ENCODE data around the gene PACS2. TPM values are rescaled to one million over a fixed set of nuclear protein-coding genes. Genes with fewer than 3 reads are reported as not detected.

PACS2 gene
- total and polyA plus RNA-seq, 2 donors (not counting 1 experiment from before 2014, with no cell fraction given): 65.6 to 70.7 TPM

DNA sequence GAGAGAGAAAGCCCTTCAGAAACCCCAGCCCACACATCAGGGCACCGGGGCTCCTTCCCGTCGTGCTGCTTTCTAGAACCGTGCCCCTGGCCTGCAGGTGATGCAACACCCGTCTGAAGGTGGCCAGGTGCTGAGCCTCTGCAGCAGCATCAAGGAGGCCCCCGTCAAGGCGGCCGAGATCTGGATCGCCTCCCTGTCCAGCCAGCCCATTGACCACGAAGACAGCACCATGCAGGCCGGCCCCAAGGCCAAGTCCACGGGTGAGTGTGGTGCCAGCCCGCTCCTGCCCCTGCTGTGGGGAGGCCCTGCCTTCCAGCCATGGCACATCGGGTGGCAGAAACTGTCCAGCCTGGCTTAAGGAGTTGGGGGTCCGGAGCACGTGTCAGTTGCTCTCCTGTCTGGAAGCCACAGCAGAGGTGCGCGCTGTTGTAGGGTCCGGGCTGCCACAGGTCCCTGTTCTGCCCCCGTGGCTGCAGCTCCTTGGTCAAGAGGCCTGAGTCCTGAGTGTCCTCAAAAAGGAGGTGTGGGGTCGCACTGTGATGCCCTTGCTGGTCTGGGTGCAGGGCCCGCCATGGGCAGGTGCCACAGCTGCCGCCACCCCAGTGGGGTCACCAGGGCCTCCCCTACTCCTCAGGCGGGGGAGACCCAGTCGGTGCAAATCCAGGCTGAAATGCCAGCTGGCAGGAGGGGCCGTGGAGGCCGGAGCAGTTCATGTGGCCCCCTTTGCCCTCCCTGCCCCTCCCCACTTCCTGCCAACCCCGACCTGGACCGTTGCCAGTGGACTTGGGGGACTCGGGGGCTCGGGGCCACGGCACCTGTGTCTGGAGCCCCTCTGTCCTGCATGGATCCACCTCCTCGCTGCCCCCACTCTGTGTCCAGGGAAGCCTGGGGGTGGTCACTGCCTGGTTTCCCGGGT is 52.8 kb downstream of the PACS2 start:
- peaks cover 0 to 3% (median 0%) of the 10 kb centered on the region in 3 donors for H3K9me3 ChIP-seq (ENCODE audit: control extremely low read depth in 1 of 3, control insufficient read depth in 2 of 3, insufficient read depth in 1 of 3, low read length in 2 of 3)
- no peak for TF ChIP-seq EZH2 (IDR thresholded peaks at IDR 0.05; ENCODE audit: borderline replicate concordance, insufficient read depth, low read depth, low read length, poor library complexity, severe bottlenecking)
- TF ChIP-seq, protein P1, sequence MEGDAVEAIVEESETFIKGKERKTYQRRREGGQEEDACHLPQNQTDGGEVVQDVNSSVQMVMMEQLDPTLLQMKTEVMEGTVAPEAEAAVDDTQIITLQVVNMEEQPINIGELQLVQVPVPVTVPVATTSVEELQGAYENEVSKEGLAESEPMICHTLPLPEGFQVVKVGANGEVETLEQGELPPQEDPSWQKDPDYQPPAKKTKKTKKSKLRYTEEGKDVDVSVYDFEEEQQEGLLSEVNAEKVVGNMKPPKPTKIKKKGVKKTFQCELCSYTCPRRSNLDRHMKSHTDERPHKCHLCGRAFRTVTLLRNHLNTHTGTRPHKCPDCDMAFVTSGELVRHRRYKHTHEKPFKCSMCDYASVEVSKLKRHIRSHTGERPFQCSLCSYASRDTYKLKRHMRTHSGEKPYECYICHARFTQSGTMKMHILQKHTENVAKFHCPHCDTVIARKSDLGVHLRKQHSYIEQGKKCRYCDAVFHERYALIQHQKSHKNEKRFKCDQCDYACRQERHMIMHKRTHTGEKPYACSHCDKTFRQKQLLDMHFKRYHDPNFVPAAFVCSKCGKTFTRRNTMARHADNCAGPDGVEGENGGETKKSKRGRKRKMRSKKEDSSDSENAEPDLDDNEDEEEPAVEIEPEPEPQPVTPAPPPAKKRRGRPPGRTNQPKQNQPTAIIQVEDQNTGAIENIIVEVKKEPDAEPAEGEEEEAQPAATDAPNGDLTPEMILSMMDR (IDR thresholded peaks at IDR 0.05): no peak
- ATAC-seq (ENCODE audit: low read depth): no peak
- Mint-ChIP-seq H3K4me1 (peaks cover 17% of the 10 kb centered on the region), H3K27ac (no peak overlapping the region), H3K27me3 (no peaks in the 10 kb centered on the region), H3K9me3 (ENCODE audit: insufficient read depth) (no peaks in the 10 kb centered on the region), H3K4me3 (no peak overlapping the region)
- no peak for DNase-seq
- CTCF ChIA-PET: no interaction called here
- no peak overlapping the region for H3K9ac ChIP-seq (ENCODE audit: low read length)
- no peaks in the 10 kb centered on the region for H3K79me2 ChIP-seq (ENCODE audit: control insufficient read depth, insufficient read depth, low read length)
- H3K36me3 ChIP-seq (replicated peaks in 1 of 2; ENCODE audit: control extremely low read depth in 1 of 2, control insufficient read depth in 1 of 2, extremely low read depth in 1 of 2, insufficient read depth in 2 of 2, low read length in 1 of 2): peaks cover 0 to 4% of the 10 kb centered on the region in 2 experiments
- H3K4me2 ChIP-seq (replicated peaks; ENCODE audit: low read depth, low read length, poor library complexity, severe bottlenecking): no peak overlapping the region
- peaks cover 4% of the 10 kb centered on the region for H4K20me1 ChIP-seq (ENCODE audit: control insufficient read depth, insufficient read depth, low read length, poor library complexity, severe bottlenecking)
- intact Hi-C loops (cut with micrococcal nuclease): no loop called here
- POLR2A ChIA-PET: no interaction called here
- H3K27ac ChIP-seq (ENCODE audit: low read length in 2 of 2): no peak overlapping the region
- no peaks in the 10 kb centered on the region for H3K27me3 ChIP-seq (replicated peaks in 1 of 4; ENCODE audit: control extremely low read depth in 1 of 4, control insufficient read depth in 3 of 4, insufficient read depth in 4 of 4, low read length in 3 of 4)
- H2AFZ ChIP-seq (ENCODE audit: insufficient read depth, low read depth, low read length, poor library complexity, severe bottlenecking): no peak overlapping the region
- no peak overlapping the region for H3K4me3 ChIP-seq (ENCODE audit: control extremely low read depth in 1 of 5, extremely low read depth in 1 of 5, insufficient read depth in 1 of 5, low read depth in 2 of 5, low read length in 4 of 5)
- peaks cover 7 to 14% of the 10 kb centered on the region in 2 donors for H3K4me1 ChIP-seq (ENCODE audit: control insufficient read depth in 2 of 2, insufficient read depth in 2 of 2, low read length in 2 of 2)
- WGBS (ENCODE audit: insufficient coverage): 94% methylated on average over 34 of the region's 34 CpGs

DNA sequence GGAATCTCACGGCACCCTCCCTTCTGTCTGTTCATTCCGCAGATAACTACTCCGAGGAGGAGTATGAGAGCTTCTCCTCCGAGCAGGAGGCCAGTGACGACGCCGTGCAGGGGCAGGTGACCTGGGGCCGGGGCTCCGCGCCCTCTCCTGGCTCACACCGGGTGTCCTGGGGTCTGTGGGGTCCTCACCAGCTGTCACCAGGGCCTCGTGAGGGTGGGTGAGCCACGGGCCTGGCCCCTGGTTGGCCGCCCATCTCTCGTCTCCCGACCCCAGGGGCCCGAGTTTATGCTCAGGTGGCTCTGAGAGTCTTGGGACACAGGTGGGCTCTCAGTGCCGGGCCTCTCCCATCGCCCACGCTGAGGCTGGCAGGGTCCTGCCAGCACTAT is 53.5 kb downstream of the PACS2 start:
- no peak overlapping the region for H2AFZ ChIP-seq (ENCODE audit: insufficient read depth, low read depth, low read length, poor library complexity, severe bottlenecking)
- no peak overlapping the region for H3K9ac ChIP-seq (ENCODE audit: low read length)
- DNase-seq: no peak
- H3K79me2 ChIP-seq (ENCODE audit: control insufficient read depth, insufficient read depth, low read length): no peaks in the 10 kb centered on the region
- H3K4me3 ChIP-seq (ENCODE audit: control extremely low read depth in 1 of 5, extremely low read depth in 1 of 5, insufficient read depth in 1 of 5, low read depth in 2 of 5, low read length in 4 of 5): no peak overlapping the region
- ChIA-PET CTCF (no interaction called here), POLR2A (no interaction called here)
- Mint-ChIP-seq H3K4me3 (no peak overlapping the region), H3K4me1 (peaks cover 15% of the 10 kb centered on the region), H3K9me3 (ENCODE audit: insufficient read depth) (no peaks in the 10 kb centered on the region), H3K27ac (no peak overlapping the region), H3K27me3 (no peaks in the 10 kb centered on the region)
- intact Hi-C loops (cut with micrococcal nuclease): no loop called here
- H3K4me1 ChIP-seq (ENCODE audit: control insufficient read depth in 2 of 2, insufficient read depth in 2 of 2, low read length in 2 of 2): peaks cover 7 to 14% of the 10 kb centered on the region in 2 donors
- no peak for ATAC-seq (ENCODE audit: low read depth)
- no peak for TF ChIP-seq EZH2 (IDR thresholded peaks at IDR 0.05; ENCODE audit: borderline replicate concordance, insufficient read depth, low read depth, low read length, poor library complexity, severe bottlenecking)
- TF ChIP-seq, protein P1 (IDR thresholded peaks at IDR 0.05): no peak
- H3K9me3 ChIP-seq (ENCODE audit: control extremely low read depth in 1 of 3, control insufficient read depth in 2 of 3, insufficient read depth in 1 of 3, low read length in 2 of 3): peaks cover 0 to 3% (median 0%) of the 10 kb centered on the region in 3 donors
- 96% methylated on average over 20 of the region's 20 CpGs for WGBS (ENCODE audit: insufficient coverage)
- no peaks in the 10 kb centered on the region for H3K27me3 ChIP-seq (replicated peaks in 1 of 4; ENCODE audit: control extremely low read depth in 1 of 4, control insufficient read depth in 3 of 4, insufficient read depth in 4 of 4, low read length in 3 of 4)
- no peak overlapping the region for H3K4me2 ChIP-seq (replicated peaks; ENCODE audit: low read depth, low read length, poor library complexity, severe bottlenecking)
- H4K20me1 ChIP-seq (ENCODE audit: control insufficient read depth, insufficient read depth, low read length, poor library complexity, severe bottlenecking): peaks cover 4% of the 10 kb centered on the region
- H3K27ac ChIP-seq (ENCODE audit: low read length in 2 of 2): no peak overlapping the region
- peaks cover 0 to 4% of the 10 kb centered on the region in 2 experiments for H3K36me3 ChIP-seq (replicated peaks in 1 of 2; ENCODE audit: control extremely low read depth in 1 of 2, control insufficient read depth in 1 of 2, extremely low read depth in 1 of 2, insufficient read depth in 2 of 2, low read length in 1 of 2)
